GM18519 (cell line): ENCODE data around the gene GPAM.
"Not testable (repeated sequence)": the region's sequence is repeated elsewhere in the genome, so short reads cannot be mapped to it uniquely, and the experiment has no call there.

Experiments used
- ATAC-seq: cut with Tn5 transposase; IDR thresholded peaks from one replicate; pipeline ENCODE4 v1.9.1; 2021; ENCODE audit warnings: mild to moderate bottlenecking, moderate library complexity; ENCODE audit not compliant: unreplicated experiment, low FRiP score

The GPAM gene, protein sequence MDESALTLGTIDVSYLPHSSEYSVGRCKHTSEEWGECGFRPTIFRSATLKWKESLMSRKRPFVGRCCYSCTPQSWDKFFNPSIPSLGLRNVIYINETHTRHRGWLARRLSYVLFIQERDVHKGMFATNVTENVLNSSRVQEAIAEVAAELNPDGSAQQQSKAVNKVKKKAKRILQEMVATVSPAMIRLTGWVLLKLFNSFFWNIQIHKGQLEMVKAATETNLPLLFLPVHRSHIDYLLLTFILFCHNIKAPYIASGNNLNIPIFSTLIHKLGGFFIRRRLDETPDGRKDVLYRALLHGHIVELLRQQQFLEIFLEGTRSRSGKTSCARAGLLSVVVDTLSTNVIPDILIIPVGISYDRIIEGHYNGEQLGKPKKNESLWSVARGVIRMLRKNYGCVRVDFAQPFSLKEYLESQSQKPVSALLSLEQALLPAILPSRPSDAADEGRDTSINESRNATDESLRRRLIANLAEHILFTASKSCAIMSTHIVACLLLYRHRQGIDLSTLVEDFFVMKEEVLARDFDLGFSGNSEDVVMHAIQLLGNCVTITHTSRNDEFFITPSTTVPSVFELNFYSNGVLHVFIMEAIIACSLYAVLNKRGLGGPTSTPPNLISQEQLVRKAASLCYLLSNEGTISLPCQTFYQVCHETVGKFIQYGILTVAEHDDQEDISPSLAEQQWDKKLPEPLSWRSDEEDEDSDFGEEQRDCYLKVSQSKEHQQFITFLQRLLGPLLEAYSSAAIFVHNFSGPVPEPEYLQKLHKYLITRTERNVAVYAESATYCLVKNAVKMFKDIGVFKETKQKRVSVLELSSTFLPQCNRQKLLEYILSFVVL

DNA sequence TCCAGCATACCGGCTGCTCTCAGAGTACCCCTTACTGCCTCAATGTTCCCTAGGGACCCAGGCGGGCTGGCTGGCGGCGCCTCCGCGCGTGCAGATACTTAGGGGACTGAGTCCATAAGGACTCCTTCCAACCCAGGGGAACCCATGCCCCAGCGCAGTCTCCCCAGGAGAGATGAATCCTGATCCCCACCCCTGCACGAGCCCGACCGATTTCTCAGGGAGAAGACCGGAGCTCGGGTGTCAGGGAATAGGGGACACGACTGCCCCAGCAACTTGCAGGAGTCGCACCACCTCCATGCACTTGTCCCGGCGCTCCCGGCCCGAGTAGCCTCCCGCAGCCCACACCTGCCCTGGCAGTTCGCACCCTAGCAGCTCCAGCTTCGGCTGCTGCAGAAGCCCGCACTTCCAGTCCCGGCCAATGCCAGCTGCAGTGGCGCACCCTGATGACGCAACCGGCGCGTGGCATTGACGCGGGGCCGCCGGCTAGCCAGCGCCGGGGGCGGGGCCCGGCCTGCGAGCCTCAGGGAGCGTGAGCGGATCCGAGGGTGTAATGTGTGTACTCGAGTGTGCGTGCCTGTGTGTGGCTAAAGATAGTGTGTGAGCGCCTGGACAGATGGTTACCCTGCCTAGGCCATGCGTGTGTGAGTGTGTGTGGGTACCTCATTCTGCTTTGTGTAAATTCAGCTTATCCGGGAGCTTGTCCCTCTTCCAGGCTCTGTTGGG, at the start of gene GPAM:
TSS of gene GPAM (minus strand) at position 437 of the 723 bp plus-strand sequence. CDS start 1,981 bp downstream, outside the sequence.
- ATAC-seq, result peak; percentile 95

DNA sequence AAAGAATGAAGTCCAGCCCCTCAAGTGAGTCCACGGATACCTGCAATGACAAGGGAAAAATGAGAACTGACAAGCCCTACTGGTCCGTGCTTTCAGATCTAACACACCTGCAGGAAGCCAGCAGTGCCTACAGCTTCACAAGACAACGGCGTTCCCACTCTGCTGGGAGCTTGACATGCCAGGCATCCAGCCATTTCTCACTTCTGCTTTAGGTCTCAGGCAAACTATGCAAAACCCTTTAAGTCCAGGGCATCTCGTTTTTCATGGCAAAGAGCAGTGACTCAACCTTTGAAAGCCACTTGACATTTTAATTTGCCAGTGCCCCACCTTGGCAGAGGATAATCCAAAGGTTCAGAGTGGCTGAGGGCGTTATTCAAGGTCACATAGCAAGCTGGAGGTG, 49.1 kb upstream of the GPAM start:
- ATAC-seq, result no peak

DNA sequence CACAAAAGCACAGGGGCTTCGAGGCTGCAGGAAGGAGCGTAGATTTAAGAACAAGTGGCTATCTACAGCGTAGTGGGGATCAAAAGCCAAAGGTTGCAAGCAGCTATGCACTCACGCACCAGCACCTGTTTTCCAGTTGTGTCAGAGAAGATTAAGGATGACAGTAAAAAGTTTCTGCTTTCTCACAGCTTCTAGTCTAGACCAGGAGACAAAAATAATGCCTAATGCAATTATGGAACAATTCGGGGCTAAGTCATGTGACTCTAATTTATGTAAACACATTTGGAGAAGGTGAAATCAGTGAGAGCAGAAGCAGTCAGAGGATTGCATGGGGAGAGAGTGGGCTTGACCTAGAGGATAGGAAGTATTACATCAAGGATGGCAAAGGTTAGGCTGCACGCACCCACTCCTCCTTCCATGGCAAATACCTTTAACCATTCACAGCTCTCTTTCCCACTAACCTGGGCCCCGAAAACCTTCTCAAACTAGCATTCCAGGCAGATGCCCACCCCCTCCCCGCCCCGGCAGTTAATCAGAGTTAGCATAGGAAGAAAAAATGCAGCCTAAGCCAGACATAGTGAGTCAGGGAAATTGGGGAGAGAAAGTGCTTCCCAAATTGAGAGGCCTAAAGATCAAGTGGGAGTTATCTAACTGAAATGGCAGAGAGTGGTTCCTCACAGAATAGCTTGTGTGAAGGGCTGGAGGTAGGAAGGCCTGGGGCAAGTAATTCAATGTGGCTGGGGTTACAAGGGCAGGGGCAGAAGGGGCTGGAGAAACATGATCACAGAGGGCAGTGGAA, 48.2 kb upstream of the GPAM start:
- ATAC-seq, result no peak

DNA sequence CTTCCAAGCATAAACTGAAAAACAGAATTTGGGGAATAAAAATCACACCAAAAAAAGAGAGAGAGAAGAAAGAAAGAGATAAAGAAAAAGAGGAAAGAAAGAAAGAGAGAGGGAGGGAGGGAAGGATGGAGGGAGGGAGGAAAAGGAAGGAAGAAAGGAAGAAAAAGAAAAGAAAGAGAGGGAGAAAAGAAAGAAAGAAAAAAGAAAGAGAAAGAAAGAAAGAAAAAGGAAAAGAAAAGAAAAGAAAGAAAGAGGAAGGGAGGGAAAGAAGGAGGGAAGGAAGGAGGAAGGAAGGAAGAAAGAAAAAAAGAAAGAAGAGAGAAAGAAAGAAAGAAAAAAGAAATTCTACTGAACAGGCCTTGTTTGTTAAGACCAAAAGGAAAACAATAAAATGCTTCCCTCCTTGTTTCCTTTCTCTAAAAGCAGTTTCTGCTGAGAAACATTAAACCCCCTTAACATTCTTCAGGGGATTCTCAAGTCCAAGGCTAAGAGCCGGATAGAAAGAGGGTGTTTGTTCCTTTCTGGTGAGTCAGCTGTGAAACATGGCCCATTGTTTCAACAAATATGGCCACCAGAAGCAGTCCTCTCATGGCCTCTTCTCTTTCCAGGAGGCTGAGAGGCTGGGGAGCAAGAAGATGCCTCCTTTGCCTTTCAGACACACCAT, 46.9 kb upstream of the GPAM start:
- ATAC-seq, result no peak

DNA sequence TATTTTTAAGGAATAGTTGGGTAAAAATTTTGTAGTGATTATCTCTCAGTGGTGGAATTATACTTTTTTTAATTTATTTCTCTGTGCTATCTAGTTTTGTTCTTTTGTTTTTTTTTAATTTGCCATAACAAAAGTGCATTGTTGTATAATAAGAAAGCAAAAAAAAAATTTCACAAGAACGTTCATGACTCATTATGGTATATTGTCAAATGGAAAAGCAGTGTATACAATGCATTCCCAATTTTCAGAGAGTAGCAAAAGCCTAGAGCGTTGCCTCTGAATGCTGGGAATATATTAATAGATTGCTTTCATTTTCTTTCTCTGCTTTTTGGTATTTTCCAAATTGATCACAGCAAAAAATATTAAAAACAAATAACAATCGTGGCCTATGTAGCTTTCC, 46.3 kb upstream of the GPAM start:
- no peak for ATAC-seq

DNA sequence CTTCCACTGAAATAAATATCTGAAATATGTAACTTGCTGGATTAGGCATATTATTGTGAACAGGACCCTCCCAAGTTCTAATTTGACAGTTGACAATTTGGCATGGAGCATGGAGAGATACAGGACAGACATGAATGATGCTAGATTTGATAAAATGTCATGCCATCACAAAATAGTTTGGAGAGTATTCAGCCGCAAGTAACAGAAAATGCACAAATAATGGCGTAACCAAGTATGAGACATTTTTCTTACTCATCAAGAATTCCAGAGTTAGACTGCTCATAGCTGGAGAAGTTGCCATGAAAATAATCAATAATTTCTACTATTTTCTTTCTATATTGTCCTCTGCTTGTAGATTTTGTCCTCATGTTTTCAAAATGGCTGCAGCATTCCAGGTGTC, 45.5 kb upstream of the GPAM start:
- ATAC-seq, result no peak

DNA sequence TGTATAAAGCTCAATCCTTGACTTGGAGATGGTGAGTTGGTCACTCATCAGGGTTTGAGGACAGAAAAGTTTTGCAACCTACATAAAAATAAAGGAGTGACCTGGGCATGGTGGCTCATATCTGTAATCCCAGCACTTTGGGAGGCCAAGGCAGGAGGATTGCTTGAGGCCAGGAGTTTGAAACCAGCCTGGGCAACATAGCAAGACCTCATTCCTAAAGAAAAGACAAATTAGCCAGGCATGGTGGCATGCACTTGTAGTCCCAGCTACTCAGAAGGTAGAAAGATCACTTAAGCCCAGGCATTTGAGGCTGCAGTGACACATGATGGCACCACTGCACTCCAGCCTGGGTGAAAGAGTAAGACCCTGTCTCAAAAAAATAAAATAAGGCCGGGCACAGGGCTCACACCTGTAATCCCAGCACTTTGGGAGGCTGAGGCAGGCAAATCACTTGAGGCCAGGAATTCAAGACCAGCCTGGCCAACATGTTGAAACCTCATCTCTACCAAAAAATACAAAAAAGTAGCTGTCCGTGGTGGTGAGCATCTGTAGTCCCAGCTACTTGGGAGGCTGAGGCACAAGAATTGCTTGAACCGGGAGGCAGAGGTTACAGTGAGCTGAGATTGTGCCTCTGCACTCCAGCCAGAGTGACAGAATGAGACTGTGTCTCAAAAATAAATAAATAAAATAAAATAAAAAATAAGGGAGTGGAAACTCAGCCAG, 45.0 kb upstream of the GPAM start:
- not testable (repeated sequence) for ATAC-seq

DNA sequence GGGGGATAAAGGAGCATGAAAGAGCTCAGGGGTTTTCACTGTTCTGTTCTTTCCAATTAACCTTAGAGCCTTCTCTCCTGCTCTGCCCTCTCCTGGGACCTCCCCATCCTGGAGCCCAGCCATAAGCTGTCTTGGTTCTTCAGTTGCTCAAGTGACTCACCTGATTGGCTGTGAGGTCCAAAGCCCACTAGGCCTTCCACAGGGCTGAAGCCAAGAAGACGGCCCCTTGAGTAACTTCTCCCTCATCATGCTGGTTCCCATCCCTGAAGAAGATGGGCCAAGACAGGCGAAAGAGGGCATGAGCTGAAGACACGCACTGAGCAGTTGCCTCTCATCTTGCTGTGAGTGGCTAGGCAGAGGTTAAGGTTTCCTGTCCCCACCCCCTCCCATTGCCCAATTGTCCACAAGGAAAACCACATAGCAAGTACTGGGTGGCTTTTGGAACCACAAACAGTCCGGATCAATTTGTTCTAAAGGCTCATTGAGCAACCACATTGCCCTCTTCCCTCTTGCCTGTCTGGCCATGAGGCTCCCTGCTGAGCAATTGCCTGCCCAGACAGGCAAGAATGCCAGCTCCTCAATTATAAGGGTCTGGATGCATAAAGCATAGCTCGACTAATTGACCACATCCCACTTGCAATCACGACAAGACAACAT, 43.9 kb upstream of the GPAM start:
- no peak for ATAC-seq

DNA sequence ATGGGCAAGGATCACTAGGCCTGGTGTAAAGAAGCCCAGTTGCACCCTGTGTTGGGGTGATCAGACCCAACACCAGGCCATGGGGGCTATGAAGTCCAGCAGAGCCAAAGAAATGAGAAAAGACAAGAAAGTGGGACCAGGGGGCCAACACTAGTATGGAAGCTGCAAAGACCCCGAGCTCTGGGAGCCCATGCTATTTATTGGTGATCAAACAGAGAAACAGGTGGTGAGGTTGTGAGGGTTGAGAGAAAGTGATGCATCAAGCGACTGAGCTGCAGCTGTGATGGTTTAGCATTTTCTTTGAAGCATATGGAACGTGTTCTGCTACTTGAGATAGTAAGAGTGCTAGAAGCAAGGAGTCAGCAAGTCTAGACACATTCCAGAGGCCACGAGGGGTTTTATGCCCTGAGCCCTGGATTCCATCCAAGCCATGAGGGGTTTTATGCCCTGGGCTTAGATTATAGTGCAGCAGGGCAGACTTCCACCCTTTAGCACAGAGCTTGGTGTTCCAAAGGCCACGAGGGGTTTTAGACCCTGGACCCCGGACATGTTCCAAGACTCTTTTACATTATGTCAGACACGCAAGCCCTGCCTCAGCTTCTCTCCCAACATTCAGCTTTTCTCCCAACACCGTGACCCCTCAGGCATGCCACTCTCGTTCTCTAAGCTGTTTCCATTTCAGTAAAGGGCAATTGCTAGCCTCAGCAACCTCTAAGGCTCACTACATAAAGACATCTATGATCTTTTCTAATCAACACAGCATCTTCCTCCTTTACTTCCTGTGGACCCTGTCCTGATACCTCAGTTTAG, 43.1 kb upstream of the GPAM start:
- ATAC-seq, result no peak

DNA sequence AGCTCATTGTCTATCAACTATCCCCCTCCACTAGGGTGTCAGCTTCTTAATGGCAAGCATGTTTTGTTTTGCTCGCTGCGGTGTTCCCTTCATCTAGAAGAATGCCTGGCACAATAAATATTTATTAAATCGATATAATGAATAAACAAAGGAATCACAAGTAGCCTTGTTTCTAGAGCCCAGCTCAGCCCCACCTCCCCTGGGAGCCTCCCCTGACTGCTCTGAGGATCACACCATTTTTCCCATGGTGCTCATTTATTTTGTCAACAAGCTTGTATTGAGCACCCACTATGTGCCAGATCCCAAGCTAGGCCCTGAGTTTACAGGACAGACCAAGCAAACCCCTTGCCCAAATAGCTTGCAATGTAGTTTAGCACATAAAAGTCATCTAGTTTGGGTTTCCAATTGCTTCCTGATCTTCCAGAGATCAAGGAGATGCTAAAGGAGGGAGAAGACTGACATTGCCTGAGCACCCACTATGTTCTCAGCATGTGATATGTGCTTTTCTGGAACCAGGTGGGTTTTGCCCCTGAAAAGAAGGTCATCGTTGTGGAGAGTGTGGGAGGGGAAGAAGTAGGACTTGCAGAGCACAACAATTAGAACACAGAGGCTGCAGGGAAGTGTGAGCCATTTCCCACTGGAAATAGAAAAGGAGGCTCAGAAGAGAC, 42.3 kb upstream of the GPAM start:
- ATAC-seq, result no peak

DNA sequence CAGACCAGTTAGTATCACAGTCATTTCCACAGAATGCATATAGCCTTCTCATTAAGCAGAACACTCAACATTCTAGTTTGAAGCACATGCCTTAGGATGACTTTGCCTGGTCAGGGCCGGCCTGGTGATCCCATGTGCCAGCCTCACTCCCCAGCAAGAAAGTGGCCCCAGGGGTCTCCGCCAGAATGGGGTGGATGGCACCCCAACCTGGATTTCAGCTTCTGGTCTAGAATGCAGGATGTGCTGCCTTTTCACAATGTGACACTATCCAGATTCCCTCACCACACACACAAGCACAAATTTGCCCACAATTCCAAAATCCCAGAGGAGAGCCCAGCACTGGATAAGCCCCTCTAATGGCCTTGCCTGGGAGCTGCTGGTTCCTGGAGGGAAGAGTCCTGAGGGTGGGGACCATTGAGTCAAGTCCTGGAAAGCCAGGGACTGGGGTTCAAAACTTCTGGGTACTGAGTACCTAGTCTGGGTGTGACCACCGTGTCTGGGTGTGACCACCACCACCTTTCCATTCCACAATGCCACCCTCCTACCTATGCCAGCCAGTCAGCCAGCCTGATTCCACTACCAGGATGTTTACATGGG, 41.5 kb upstream of the GPAM start:
- ATAC-seq, result no peak

DNA sequence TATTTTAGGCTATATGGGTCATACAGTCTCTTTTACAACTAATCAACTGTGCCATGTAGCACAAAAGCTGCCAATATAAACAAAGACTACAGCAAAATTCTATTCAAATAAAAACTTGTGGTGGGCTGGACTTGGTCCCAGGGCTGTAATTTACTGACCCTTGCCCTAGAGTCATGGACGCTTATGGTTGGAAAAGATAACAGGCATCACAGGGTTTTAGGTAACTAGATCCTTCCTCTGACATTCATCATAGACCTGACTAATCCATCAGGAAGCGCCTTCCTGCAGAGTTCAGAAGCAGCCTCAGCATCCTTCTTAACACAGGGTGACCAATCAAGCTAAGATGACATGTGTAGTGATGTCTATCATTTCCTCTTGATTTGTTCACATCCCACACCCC, 40.2 kb upstream of the GPAM start:
- no peak for ATAC-seq

DNA sequence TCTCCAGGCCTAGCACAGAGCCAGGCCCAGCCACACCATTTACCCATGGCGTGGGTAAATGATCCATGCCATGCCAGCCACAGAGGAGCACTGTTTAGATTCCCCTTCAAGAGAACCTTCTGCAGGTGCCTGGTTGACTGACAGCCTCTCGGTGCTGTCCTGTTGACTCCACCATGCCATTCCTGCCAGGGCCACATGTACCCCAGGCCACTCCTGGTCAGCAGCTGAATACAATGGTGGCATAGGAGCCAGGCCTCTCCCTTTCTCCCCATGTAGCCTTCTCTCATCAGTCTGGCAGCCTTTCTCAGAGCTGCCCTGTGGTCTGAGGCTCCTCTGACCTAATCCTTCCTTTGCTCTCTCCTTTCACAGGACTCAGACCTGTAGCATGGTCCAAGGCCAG, 39.2 kb upstream of the GPAM start:
- no peak for ATAC-seq

DNA sequence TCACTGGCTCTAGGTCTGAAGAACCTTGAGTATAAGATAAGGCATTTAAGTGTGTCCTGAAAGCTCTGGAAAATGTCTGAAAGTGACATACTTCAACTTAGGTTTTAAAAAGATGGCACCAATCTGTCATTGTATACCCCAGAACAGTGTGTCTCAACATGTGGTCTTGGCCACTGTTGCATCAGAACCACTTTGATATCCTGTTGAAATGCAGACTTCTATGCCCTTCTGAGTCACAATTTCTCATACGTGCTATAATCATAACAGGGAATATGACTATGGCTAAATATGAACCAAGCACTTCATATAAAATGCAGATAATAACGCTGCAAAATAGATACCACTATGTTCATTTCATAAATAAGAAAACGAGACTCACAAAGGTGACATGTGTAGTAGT, 38.0 kb upstream of the GPAM start:
- ATAC-seq, result no peak

DNA sequence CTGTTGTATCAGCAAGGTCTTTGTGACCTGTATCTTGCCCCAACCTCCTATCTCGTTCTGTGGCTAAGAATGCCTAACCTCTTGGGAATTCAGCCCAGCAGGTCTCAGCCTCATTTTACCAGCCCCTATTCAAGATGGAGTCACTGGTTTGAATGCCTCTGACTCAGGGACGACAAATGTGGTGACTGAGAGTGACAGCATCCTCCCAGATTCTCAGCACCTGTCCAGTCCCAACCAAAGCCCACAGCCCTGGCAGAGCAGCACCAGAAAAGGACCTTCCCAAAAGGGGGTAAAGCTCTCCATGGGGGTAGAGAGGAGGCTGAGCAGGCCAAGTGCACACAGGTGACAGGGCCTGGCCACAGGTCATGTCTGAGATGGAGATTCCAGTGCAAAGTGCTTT, 35.4 kb upstream of the GPAM start:
- ATAC-seq, result no peak

DNA sequence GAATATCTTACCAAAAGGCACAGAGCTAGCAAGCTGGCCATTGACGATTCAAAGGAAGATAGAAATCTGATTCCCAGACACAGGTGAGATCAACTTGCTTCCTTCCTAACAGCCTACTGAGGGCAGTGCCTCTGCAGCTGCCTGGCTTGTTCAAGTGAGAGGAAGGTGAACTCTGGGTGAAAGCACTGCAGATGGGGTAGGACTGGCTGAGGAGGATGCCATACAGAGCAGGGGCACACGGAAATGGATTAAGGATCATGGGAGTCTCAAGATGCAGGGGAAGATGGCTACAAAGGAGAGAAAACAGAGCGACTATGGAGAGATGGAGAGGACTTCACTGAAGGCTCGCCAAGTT, 34.4 kb upstream of the GPAM start:
- ATAC-seq, result no peak
